CD4-positive, alpha-beta T cell (primary cell): ENCODE data around the gene SHH. TPM values are rescaled to one million over a fixed set of nuclear protein-coding genes. Genes with fewer than 3 reads are reported as not detected.
"Not testable (repeated sequence)": the region's sequence is repeated elsewhere in the genome, so short reads cannot be mapped to it uniquely, and the experiment has no call there.

Experiments used
- ATAC-seq: fragments of 200-7000 bp; cut with Tn5 transposase; one replicate; pipeline ENCODE4 v1.10.0; 2022; ENCODE audit warnings: mild to moderate bottlenecking; ENCODE audit not compliant: poor library complexity
- CTCF ChIA-PET: fragments of 350-600 bp; sonication (Branson Sonifier 250); formaldehyde crosslinking; loops from one replicate; lab custom pipeline; 2021; ENCODE audit warnings: antibody characterized with exemption, inconsistent platforms; lab: Charles Lee
- POLR2A ChIA-PET: fragments of 350-600 bp; sonication (Branson Sonifier 250); formaldehyde crosslinking; loops from one replicate; lab custom pipeline; 2021; ENCODE audit warnings: antibody characterized with exemption, inconsistent platforms; lab: Charles Lee
- DNase-seq, 14 experiments: peaks; one replicate each; pipeline ENCODE4 v3.0.0-alpha.2; 2013 to 2020; ENCODE audit warnings: mixed read lengths in 2 of 14
- H3K27ac ChIP-seq, 2 donors: one replicate each; pipeline versions ENCODE4 v1.5.1 to v1.7.0; 2013; ENCODE audit warnings: low read length in 2 of 2, low read depth in 1 of 2, mild to moderate bottlenecking in 1 of 2
- H3K27me3 ChIP-seq, 2 experiments: 1 replicate in 1 of 2; 2 replicates in 1 of 2; pipeline versions ENCODE4 v1.6.1 to v1.7.0; 2013; ENCODE audit warnings: low read length in 2 of 2, control low read depth in 1 of 2, mild to moderate bottlenecking in 1 of 2, moderate library complexity in 1 of 2; ENCODE audit not compliant: insufficient read depth in 2 of 2, control insufficient read depth in 1 of 2
- H3K36me3 ChIP-seq: one replicate; pipeline ENCODE4 v1.6.1; 2013; ENCODE audit warnings: low read length, control low read depth; ENCODE audit not compliant: insufficient read depth
- H3K4me1 ChIP-seq: one replicate; pipeline ENCODE4 v1.6.1; 2013; ENCODE audit warnings: low read length, control low read depth; ENCODE audit not compliant: insufficient read depth
- H3K4me3 ChIP-seq: one replicate; pipeline ENCODE4 v1.5.1; 2013; ENCODE audit warnings: mild to moderate bottlenecking, low read length, moderate library complexity
- H3K9me3 ChIP-seq, 2 experiments: 1 replicate in 1 of 2; 2 replicates in 1 of 2; pipeline versions ENCODE4 v1.6.1 to v1.7.0; 2013; ENCODE audit warnings: low read length in 2 of 2, mild to moderate bottlenecking in 2 of 2, control low read depth in 1 of 2, moderate library complexity in 1 of 2; ENCODE audit not compliant: control insufficient read depth in 1 of 2, insufficient read depth in 1 of 2
- H3K27ac Mint-ChIP-seq: one replicate; pipeline ENCODE4 v1.8.0; 2020; ENCODE audit warnings: mixed read lengths
- H3K27me3 Mint-ChIP-seq: one replicate; pipeline ENCODE4 v1.8.0; 2021; ENCODE audit warnings: mixed read lengths
- H3K36me3 Mint-ChIP-seq: one replicate; pipeline ENCODE4 v1.8.0; 2021; ENCODE audit warnings: low read depth, mixed read lengths
- H3K4me1 Mint-ChIP-seq: one replicate; pipeline ENCODE4 v1.8.0; 2021; ENCODE audit warnings: low read depth, mixed read lengths
- H3K4me3 Mint-ChIP-seq: one replicate; pipeline ENCODE4 v1.8.0; 2020; ENCODE audit warnings: mild to moderate bottlenecking, mixed read lengths
- H3K9me3 Mint-ChIP-seq: one replicate; pipeline ENCODE4 v1.8.0; 2020; ENCODE audit warnings: mixed read lengths
- intact Hi-C, 2 experiments: fragments of 100-400 bp; cut with DNase I in 1 of 2; cut with micrococcal nuclease in 1 of 2; formaldehyde crosslinking; loops; one replicate each; pipeline versions ENCODE4 v1.15.1 to v1.9.0; 2023 to 2025; cut with DNase I, micrococcal nuclease
- total RNA-seq, 174 experiments: library from RNA in 2 of 174; stranded (reverse) in 2 of 174; gene quantifications; one replicate each; pipeline ENCODE4 v1.2.3 and lab custom pipeline; 2021 to 2026
- TF ChIP-seq, protein P1 (sequence below): fragments of 200-600 bp; IDR thresholded peaks from one replicate; pipeline ENCODE4 v1.8.0; 2022; ENCODE audit warnings: antibody characterized with exemption, mild to moderate bottlenecking

The SHH gene
- total RNA-seq, 2 experiments from 2014 or later = not detected

GRCh38 chr7:155840262-155840885 is 28.1 kb upstream of the SHH start:
- DNase-seq = no peak
- no peaks in the 10 kb centered on the region for H3K27me3 ChIP-seq
- H3K4me1 ChIP-seq = no peaks in the 10 kb centered on the region
- no peak overlapping the region for H3K27ac ChIP-seq
- H3K4me3 ChIP-seq = no peak overlapping the region
- ChIA-PET CTCF (no interaction called here), POLR2A (no interaction called here)
- peaks cover 0 to 7% of the 10 kb centered on the region in 2 experiments for H3K9me3 ChIP-seq
- Mint-ChIP-seq H3K27me3 (peaks cover 4% of the 10 kb centered on the region), H3K4me1 (no peaks in the 10 kb centered on the region), H3K9me3 (no peaks in the 10 kb centered on the region), H3K4me3 (no peak overlapping the region), H3K27ac (no peak overlapping the region), H3K36me3 (no peaks in the 10 kb centered on the region)
- no peaks in the 10 kb centered on the region for H3K36me3 ChIP-seq
- intact Hi-C loops = no loop called here
- TF ChIP-seq, protein P1, sequence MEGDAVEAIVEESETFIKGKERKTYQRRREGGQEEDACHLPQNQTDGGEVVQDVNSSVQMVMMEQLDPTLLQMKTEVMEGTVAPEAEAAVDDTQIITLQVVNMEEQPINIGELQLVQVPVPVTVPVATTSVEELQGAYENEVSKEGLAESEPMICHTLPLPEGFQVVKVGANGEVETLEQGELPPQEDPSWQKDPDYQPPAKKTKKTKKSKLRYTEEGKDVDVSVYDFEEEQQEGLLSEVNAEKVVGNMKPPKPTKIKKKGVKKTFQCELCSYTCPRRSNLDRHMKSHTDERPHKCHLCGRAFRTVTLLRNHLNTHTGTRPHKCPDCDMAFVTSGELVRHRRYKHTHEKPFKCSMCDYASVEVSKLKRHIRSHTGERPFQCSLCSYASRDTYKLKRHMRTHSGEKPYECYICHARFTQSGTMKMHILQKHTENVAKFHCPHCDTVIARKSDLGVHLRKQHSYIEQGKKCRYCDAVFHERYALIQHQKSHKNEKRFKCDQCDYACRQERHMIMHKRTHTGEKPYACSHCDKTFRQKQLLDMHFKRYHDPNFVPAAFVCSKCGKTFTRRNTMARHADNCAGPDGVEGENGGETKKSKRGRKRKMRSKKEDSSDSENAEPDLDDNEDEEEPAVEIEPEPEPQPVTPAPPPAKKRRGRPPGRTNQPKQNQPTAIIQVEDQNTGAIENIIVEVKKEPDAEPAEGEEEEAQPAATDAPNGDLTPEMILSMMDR = no peak
- ATAC-seq = no peak

GRCh38 chr7:155839461-155839860 is 27.2 kb upstream of the SHH start:
- Histone ChIP-seq H3K9me3 (peaks cover 0 to 7% of the 10 kb centered on the region in 2 experiments), H3K27ac (no peak overlapping the region), H3K4me1 (no peaks in the 10 kb centered on the region), H3K27me3 (no peaks in the 10 kb centered on the region), H3K4me3 (no peak overlapping the region), H3K36me3 (no peaks in the 10 kb centered on the region)
- Mint-ChIP-seq H3K4me3 (no peak overlapping the region), H3K36me3 (no peaks in the 10 kb centered on the region), H3K27ac (no peak overlapping the region), H3K9me3 (no peaks in the 10 kb centered on the region), H3K4me1 (no peaks in the 10 kb centered on the region), H3K27me3 (peaks cover 4% of the 10 kb centered on the region)
- no peak for ATAC-seq
- TF ChIP-seq, protein P1 = no peak
- DNase-seq = no peak
- ChIA-PET POLR2A (no interaction called here), CTCF (no interaction called here)
- intact Hi-C loops = no loop called here

DNA sequence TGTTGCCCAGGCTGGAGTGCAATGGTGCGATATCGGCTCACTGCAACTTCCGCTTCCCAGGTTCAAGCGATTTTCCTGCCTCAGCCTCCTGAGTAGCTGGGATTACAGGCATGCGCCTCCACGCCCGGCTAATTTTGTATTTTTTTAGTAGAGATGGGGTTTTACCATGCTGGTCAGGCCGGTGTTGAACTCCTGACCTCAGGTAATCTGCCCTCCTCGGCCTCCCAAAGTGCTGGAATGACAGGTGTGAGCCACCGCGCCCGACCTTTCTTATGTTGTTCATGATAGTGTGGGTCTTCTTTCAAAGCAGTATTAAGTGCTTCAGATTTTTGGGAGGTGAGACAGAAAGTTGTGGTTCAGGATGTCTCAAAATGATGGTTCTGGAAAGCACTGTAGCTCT is 26.0 kb upstream of the SHH start:
- H3K9me3 ChIP-seq, H3K27me3 Mint-ChIP-seq, H3K36me3 ChIP-seq, H3K4me1 ChIP-seq, H3K36me3 Mint-ChIP-seq, POLR2A ChIA-PET, H3K4me3 Mint-ChIP-seq, ATAC-seq, H3K27me3 ChIP-seq, H3K9me3 Mint-ChIP-seq, H3K4me1 Mint-ChIP-seq, intact Hi-C loops, H3K27ac ChIP-seq, H3K27ac Mint-ChIP-seq, CTCF ChIA-PET, DNase-seq, H3K4me3 ChIP-seq: not testable (repeated sequence)

DNA sequence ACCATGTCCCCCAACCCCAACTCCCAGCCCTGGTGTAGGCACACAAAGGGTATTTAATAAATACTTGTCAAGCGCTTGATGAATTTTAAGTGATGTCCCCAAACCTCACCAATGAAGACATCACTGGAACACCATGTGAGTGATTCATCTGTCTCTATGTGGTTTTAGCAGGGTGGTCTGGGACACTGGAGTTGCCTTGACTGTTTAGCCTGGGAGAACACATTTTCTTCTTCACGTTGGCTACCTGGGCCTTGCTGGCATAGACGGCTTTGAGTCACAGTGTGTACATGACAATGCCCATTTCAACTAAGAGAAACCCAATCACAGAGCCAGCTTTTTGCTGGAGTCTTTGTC is 24.8 kb upstream of the SHH start:
- intact Hi-C loops = no loop called here
- DNase-seq (no peak), ATAC-seq (no peak)
- POLR2A ChIA-PET = no interaction called here
- Mint-ChIP-seq H3K27me3 (peaks cover 4% of the 10 kb centered on the region), H3K4me1 (no peaks in the 10 kb centered on the region), H3K9me3 (no peaks in the 10 kb centered on the region), H3K36me3 (no peaks in the 10 kb centered on the region), H3K4me3 (no peak overlapping the region), H3K27ac (no peak overlapping the region)
- H3K27ac ChIP-seq = no peak overlapping the region
- no peaks in the 10 kb centered on the region for H3K9me3 ChIP-seq
- no peaks in the 10 kb centered on the region for H3K36me3 ChIP-seq
- TF ChIP-seq, protein P1 = no peak
- no peaks in the 10 kb centered on the region for H3K27me3 ChIP-seq
- H3K4me3 ChIP-seq = no peak overlapping the region
- CTCF ChIA-PET = no interaction called here
- H3K4me1 ChIP-seq = no peaks in the 10 kb centered on the region
